Measurements from ENCODE around the gene TBC1D3K. TPM values are rescaled to one million over a fixed set of nuclear protein-coding genes. Genes with fewer than 3 reads are reported as not detected.
"Not testable (repeated sequence)": the region's sequence is repeated elsewhere in the genome, so short reads cannot be mapped to it uniquely, and the experiment has no call there.

Gene TBC1D3K
- total RNA-seq (not detected), polyA plus RNA-seq (not detected)

DNA sequence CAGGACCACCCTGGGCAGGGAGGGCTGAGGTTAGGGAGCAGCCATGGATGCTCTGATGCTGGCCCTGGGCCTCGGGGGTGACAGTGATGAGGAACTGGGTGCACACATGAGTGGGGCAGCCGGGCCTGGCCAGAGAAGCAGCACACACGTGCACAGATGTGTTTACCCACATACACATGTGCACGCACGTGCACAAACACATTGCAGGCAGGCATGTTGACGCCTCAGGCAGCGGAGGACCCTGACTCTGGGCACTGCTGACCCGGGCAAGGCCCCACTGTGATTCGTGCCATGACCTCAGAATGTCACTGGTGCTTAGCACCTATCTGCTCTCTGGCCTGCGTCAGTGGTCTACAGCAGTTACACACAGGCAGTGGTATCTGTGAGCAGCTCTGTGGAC lies at the start of gene TBC1D3K:
Gene TBC1D3K, plus strand, starts transcription at position 301 of the 400 bp plus-strand sequence. CDS start 1,585 bp downstream, outside the sequence.
- WGBS, 2 donors, result 97% methylated on average over 3 of the region's 10 CpGs; no CpG with 5 or more reads in 1 of the 2 donors
- H3K27ac ChIP-seq; H3K4me1 ChIP-seq; DNase-seq; H3K4me3 ChIP-seq; H3K36me3 ChIP-seq; intact Hi-C loops (cut with DNase I); H3K27me3 ChIP-seq; H3K9me3 ChIP-seq: not testable (repeated sequence)

DNA sequence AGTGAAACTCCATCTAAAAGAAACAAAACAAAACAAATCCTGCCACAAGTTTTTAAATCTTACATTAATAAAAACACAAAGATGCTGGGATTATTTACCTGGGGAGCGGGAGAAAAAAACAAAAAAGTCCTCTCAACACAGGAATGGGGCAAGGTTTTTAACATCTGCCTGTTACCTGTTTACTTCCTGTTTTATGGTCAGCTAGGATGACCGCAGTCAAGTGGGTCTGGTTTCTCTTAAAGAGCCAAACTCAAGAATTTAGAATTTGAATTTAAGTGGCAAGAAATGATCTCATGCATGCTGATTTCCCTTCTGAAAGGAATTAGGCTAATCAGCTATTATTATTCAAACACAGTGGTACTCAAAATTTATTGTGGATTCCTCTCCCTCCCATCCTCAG lies 39.7 kb upstream of the TBC1D3K start:
- H3K36me3 ChIP-seq, result no peaks in the 10 kb centered on the region
- no peaks in the 10 kb centered on the region for H3K27me3 ChIP-seq
- H3K4me3 ChIP-seq, result no peak overlapping the region
- TF ChIP-seq POLR2A (IDR thresholded peaks at IDR 0.05), result no peak
- TF ChIP-seq EP300 (IDR thresholded peaks at IDR 0.05), result no peak
- no peak for TF ChIP-seq POLR2AphosphoS5 (IDR thresholded peaks at IDR 0.05)
- TF ChIP-seq CTCF (IDR thresholded peaks at IDR 0.05), result no peak
- 39 to 51% methylated on average over 2 of the region's 2 CpGs for WGBS, 2 donors
- H3K9me3 ChIP-seq, result no peaks in the 10 kb centered on the region
- no peaks in the 10 kb centered on the region for H3K4me1 ChIP-seq
- DNase-seq, result no peak
- H3K27ac ChIP-seq, result no peak overlapping the region
- intact Hi-C loops (cut with DNase I), result no loop called here

- WGBS, 2 donors, result 54 to 84% methylated on average over 5 of the region's 5 CpGs
- no peaks in the 10 kb centered on the region for H3K36me3 ChIP-seq
- no peak overlapping the region for H3K4me3 ChIP-seq
- H3K27ac ChIP-seq, result no peak overlapping the region
- no peak for DNase-seq
- H3K27me3 ChIP-seq, result no peaks in the 10 kb centered on the region
- H3K9me3 ChIP-seq, result no peaks in the 10 kb centered on the region
- no peaks in the 10 kb centered on the region for H3K4me1 ChIP-seq
- TF ChIP-seq POLR2AphosphoS5 (IDR thresholded peaks at IDR 0.05), result no peak
- intact Hi-C loops (cut with DNase I), result no loop called here
Measured at GRCh38 chr17:37885136-37885535, 39.1 kb upstream of the TBC1D3K start.

GRCh38 chr17:37888881-37889280 lies 35.3 kb upstream of the TBC1D3K start:
- intact Hi-C loops (cut with DNase I), result no loop called here
- TF ChIP-seq CTCF (IDR thresholded peaks at IDR 0.05), result no peak
- TF ChIP-seq POLR2AphosphoS5 (IDR thresholded peaks at IDR 0.05), result no peak
- no peak for TF ChIP-seq EP300 (IDR thresholded peaks at IDR 0.05)
- no peak for TF ChIP-seq POLR2A (IDR thresholded peaks at IDR 0.05)

DNA sequence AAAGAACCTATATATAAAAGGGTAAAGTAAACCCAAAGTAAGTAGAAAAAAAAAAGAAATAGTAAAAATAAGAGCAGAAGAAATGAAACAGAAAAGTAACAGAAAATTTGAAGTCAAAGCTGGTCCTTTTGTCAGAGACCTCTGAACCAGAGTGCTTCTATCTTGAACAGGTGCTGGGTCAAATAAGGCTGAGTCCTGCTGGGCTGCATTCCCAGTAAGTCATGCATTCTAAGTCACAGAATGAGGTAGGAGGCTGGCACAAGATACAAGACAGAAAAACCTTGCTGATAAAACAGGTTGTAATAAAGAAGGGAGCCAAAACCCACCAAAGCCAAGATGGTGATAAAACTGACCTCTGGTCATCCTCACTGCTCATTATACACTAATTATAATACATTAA lies 27.3 kb upstream of the TBC1D3K start:
- H3K36me3 ChIP-seq; H3K4me3 ChIP-seq; DNase-seq; H3K27me3 ChIP-seq; H3K27ac ChIP-seq; H3K9me3 ChIP-seq; intact Hi-C loops (cut with DNase I); H3K4me1 ChIP-seq: not testable (repeated sequence)

More at GRCh38 chr17:37888881-37889280, 35.3 kb upstream of the TBC1D3K start:
- no peaks in the 10 kb centered on the region for H3K9me3 ChIP-seq
- H3K27me3 ChIP-seq, result no peaks in the 10 kb centered on the region
- H3K27ac ChIP-seq, result no peak overlapping the region
- no peaks in the 10 kb centered on the region for H3K4me1 ChIP-seq
- no peaks in the 10 kb centered on the region for H3K36me3 ChIP-seq
- DNase-seq, result no peak
- H3K4me3 ChIP-seq, result no peak overlapping the region
- 88 to 95% methylated on average over 2 of the region's 2 CpGs for WGBS, 2 donors

Small RNA genes within 50 kb of the gene (small RNA-seq; reads per million reads assigned to genes)
- gene RF00001, result 0 reads per million in 3 donors
- 0 reads per million in 3 donors for gene RNU6-489P

Other genes starting within 250 kb of the TBC1D3K start
- under 1 TPM in 1 of 4 donors, not detected in 3; 0.28 TPM for gene HNF1B, start 179.4 kb upstream of the TBC1D3K start, total RNA-seq
- gene HNF1B, start 179.4 kb upstream of the TBC1D3K start, polyA plus RNA-seq, result 10 to 100 TPM in 2 of 3 donors, 1 to 10 TPM in 1; 9.6 to 13.2 (median 11.8) TPM
- 10 to 100 TPM in 3 of 4 donors, 1 to 10 TPM in 1; 7.1 to 20.8 (median 10.5) TPM for gene TBC1D3L, start 64.6 kb downstream of the TBC1D3K start, total RNA-seq
- 1 to 10 TPM; 2.1 to 8.5 (median 4.2) TPM for gene TBC1D3L, start 64.6 kb downstream of the TBC1D3K start, polyA plus RNA-seq
- gene TBC1D3D, start 79.6 kb downstream of the TBC1D3K start, total RNA-seq, result not detected
- gene TBC1D3D, start 79.6 kb downstream of the TBC1D3K start, polyA plus RNA-seq, result 1 to 10 TPM in 1 of 3 donors, not detected in 2; 2.1 TPM
- gene TBC1D3C, start 144.2 kb downstream of the TBC1D3K start, total RNA-seq, result not detected
- gene TBC1D3C, start 144.2 kb downstream of the TBC1D3K start, polyA plus RNA-seq, result 1 to 10 TPM in 1 of 3 donors, not detected in 2; 3.0 TPM
- not detected for gene TBC1D3E, start 203.5 kb downstream of the TBC1D3K start, total RNA-seq
- gene TBC1D3E, start 203.5 kb downstream of the TBC1D3K start, polyA plus RNA-seq, result not detected

Measured in sigmoid colon (tissue), 7 donors.